NCI-H2196 treated with DMSO at 0.1 percent for 48 hours (cell line): ENCODE data around the gene MAP3K13.
"Not testable (repeated sequence)": the region's sequence is repeated elsewhere in the genome, so short reads cannot be mapped to it uniquely, and the experiment has no call there.

ENCODE experiments used
- DNase-seq: peaks from one replicate; lab custom pipeline; 2025; ENCODE audit not compliant: unreplicated experiment; lab: John Stamatoyannopoulos, UW

The MAP3K13 gene

DNA sequence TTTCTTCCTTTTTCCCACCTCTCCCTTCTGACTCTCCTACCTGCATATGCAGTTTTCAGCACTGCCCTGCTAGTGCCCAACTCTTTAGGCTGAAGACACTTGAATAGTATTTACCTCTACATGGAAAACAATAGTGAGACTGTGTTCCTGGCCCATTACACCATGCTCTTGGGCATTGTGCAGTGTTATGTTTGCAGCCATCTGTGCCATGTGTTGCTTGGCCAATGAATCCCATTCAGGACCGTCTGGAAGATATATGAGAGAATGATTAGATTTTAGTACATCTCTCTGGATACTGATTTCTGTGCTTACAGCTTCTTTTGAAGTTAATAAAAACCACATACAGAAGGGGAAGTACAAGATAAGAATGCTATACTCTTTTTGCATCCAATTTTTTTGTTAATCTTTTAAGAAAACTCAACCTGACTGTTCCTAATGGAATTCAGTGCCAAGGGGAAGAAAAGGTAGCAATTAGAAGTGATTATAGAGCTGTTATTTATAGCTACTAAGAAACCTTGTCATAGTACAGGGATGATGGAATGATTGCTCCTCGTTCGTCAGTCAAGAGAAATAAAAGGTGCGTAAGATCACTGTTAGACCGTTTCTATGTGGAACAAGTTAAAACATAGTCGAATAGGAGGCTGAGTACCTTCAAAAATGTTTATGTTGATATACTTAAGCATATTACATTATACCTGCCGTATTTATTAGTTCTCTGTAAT is 77.0 kb downstream of the MAP3K13 start:
- no peak for DNase-seq

DNA sequence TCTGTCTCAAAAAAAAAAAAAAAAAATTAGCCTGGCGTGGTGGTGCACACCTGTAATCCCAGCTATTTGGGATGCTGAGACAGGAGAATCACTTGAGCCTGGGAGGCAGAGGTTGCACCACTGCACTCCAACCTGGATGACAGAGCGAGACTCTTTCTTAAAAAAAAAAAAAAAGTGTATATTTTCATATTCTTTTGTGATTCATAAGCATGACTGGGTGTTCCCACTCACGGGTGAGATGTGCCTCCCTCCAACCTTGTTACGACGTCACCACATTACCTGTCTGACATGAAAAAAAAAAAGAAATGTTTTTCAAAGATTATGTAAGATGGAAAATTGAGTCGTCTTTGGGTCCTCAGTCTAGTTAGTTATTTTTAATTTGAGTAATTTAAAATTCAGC is 79.1 kb downstream of the MAP3K13 start:
- no peak for DNase-seq

DNA sequence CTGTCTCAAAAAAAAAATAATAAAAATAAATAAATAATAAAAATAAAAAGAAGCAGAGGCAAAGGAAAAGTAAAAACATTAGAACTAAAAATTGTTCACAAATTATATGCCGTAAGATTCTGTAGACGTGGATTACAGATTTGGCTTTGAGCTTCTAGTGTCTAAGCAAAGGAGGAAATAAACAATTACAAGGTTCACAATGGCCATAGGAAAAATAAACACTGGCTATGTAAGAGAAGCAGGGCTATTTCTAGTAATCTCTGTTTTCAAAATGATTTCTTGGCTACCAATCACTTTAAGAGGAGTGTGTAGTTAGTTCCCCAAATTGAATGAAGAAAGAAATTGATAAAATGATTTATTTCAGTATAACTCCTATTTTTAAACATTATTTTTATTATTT is 81.4 kb downstream of the MAP3K13 start:
- no peak for DNase-seq

DNA sequence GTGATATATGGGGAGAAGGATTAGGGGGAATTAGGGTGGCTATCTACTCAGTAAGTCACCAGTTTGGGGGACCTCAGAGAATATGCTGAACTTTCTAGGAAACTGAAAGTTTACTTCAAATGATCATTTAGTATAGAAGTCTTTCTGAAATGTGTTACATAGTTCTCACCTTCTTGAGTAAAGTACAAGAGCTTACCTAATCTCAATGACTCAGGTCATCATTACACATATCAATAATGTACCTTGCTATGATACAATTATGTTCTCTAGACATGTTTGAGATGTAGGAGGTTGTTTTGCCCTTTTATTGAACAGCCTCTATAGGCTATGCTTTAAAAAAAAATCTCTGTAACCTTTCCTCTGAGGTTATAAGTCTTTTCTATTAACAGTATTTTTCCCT is 85.2 kb downstream of the MAP3K13 start:
- no peak for DNase-seq

DNA sequence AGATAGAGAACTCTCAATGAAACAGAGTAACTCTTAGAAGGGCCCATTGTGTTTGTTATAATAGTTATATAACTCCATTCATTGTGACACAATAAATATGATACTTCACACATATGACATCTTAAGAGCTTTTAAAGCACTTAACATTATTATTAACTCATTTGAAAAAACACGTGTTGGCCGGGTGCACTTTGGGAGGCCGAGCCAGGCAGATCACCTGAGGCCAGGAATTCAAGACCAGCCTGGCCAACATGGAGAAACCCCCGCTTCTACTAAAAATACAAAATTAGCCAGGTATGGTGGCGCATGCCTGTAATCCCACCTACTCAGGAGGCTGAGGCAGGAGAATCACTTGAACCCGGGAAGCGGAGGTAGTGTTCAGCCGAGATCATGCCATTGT is 88.5 kb downstream of the MAP3K13 start:
- not testable (repeated sequence) for DNase-seq

DNA sequence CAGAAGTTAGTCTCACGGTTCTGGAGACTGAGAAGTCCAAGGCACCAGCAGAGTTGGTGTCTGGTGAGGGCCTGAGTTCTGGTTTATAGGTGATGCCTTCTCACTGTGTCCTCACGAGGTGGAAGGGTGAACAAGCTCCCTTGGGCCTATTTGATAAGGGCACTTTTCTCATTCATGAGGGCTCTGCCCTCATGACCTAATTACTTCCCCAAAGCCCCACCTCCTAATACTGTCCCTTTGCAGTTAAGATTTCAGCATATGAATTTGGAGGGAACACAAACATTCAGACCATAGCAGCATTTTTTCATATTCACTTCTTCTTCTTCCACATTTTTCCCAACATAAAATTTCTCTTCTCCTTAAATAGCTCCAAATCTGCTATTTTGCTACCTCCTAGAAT is 94.4 kb downstream of the MAP3K13 start:
- no peak for DNase-seq

DNA sequence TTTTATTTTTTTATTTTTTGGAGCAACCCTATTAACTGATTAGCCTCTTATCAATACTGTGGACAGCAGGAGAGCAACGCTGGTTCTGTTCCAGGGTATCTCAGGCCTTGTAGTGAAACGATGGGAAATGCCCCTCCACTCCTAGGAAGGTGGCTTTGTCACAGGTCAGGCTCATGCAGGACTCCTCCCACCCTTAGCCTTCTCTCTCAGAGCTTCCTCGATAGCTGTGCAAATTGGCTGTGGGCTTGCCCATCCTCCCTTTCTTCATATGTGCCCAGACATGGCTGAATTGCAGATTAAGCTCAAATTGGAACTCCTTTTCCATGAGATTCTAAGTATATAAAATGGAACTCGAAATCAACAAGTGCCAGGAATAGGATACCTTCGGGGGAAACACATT is 97.4 kb downstream of the MAP3K13 start:
- DNase-seq, result no peak

DNA sequence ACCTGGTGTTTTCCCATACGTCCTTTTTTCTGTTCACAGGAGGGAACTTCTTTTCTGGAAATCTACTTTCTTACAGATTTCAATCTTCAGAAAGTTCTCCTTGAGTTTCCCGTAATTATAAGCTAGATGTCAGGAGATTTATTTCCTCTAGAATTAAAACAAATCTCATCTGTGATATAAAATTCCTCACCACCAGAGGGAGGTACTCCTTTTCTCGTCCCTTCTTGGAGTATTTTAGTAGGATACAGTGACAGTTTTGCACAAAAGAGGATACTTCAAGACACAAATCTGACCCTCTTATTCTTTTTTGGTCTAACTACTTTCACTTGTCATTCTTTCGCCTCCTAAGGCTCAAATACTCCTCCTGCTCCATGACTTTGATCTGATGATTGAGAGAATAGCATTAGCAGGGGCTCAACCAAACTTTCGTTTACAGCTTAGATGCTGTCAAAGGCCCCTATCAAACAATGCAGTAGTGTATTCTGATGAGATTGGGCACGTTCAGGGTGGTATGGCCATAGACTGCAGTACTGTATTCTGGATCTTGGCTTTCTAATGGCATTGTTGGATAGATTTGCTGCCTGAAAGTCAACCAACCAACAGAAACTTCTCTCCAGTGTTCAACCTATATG is 97.9 kb downstream of the MAP3K13 start:
- DNase-seq, result no peak

DNA sequence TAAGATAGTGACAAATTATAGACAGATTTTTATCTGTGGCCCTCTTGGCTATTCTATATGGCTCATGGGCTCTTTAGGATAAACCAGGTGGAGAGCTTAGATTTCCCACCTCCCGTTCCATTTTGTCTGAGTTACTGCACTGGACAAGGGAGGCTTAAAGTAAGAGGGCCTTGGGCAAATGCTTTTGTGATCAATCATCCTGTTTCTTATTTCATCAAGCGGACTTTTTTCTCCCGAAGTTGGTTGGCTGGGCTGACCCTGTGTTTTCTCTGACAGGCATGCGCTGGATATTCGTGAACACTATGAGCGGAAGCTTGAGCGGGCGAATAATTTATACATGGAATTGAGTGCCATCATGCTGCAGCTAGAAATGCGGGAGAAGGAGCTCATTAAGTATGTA is 102.5 kb downstream of the MAP3K13 start:
- DNase-seq, result no peak

DNA sequence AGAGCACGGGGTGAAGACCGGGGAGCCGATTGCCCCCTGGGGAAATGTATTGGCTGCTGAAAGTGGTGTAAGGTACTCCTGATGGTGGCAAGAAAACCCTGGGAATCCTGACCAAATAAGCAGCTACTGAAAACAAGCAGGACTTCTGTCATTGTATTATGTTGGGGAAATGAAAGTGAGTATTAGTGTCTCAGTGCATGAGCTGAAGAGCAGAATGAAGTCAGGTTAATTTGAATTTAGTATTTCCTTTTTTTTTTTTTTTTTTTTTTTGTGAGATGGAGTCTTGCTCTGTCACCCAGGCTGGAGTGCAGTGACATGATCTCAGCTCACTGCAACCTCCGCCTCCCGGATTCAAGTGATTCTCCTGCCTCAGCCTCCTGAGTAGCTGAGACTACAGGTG is 103.2 kb downstream of the MAP3K13 start:
- DNase-seq, result not testable (repeated sequence)

DNA sequence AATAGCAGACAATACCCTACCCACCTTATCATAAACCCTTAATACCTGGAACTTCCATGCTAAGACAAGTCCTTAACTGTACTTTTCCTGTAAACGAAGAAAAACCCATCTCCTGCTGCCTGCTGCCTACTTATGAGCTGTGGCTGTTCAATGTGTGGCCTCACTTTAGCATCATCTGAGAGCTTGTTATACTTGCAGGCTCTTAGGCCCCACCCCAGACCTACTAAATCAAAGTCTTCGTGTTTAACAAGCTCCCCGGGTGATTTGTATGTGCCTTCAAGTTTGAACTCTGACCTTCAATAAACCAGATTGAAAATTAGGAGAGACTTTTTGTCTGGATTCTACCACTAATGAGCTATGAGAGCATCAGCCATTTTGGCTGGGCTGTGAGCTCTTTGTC is 106.6 kb downstream of the MAP3K13 start:
- DNase-seq, result no peak

DNA sequence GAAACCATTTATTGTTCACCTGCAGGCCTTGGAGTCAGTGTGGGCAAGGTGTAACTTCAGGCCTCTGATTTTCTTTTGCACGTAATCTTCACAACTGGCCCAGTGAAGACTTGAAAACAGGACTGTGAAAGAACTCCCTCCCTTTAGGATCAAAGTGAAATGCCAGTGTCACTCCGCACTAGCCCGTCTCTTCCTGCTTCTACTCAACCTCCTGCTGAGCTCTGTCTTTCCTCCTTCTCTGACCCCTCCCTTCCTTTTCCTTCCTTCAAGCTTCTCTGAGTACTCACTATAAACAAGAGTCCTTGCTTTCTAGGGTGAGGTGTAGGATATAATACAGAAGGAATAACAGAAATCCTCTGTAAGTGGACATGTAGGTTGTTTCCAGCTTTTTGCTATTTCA is 107.4 kb downstream of the MAP3K13 start:
- no peak for DNase-seq

DNA sequence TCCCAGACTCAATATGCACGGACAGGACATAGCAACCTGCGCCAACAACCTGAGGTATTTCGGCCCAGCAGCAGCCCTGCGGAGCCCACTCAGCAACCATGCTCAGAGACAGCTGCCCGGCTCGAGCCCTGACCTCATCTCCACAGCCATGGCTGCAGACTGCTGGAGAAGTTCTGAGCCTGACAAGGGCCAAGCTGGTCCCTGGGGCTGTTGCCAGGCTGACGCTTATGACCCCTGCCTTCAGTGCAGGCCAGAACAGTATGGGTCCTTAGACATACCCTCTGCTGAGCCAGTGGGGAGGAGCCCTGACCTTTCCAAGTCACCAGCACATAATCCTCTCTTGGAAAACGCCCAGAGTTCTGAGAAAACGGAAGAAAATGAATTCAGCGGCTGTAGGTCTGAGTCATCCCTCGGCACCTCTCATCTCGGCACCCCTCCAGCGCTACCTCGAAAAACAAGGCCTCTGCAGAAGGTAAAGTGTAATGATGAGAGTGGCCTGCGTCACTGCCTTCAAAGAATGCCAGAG is 110.4 kb downstream of the MAP3K13 start:
- DNase-seq, result no peak

DNA sequence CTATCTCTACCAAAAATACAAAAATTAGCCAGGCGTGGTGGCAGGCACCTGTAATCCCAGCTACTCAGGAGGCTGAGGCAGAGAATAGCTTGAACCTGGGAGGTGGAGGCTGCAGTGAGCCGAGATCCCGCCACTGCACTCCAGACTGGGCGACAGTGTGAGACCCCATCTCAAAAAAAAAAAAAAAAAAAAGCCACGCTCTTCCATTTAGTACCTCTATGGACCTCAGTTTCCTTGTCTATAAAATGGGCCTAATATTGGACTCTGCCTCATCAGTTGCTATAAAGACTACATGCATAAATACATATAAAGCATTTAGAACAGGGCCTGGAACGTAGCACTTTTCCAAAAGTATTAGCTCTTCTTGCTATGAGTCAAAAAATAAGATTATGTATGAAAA is 112.0 kb downstream of the MAP3K13 start:
- DNase-seq, result not testable (repeated sequence)

DNA sequence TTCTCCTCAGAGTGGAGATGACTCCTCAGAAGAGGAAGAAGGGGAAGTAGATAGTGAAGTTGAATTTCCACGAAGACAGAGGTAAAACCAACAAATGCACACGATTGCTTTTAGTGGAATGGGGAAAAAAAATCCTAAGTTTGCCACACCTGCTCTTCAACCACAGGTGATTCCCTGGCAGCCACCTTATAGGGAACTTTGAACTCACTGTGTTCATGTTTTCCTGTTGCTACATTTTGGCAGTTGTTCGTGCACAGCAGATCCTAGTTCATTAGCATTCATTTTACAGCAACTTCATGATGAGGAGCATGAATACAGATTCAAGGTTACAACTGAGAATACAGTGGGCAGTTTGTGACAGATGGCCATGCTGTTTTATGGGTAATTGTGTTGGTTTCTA is 114.4 kb downstream of the MAP3K13 start:
- no peak for DNase-seq

DNA sequence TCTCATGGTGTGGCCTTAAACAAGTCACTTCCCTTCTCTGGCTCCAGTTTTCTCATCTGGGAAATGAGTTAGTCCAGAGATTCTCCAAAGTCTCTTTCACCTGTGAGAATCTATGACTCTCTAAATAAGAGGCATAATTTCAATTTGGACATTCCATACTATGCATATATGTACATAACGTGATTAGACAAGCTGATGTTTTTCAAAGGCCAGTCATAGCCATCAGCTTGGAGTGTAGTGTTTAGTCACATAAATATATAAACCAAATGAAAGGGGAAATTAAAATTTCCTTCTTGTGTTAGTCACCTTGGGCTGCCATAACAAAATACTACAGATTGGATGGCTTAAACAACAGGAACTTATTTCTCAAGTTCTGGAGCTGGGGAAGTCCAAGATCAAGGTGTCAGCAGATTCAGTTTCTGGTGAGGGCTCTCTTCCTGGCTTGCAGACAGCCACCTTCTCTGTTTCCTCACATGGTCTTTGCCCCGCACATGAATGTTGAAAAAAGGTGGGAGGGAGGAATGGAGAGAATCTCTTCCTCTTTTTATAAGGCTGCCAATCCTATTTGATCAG is 116.5 kb downstream of the MAP3K13 start:
- DNase-seq, result no peak

DNA sequence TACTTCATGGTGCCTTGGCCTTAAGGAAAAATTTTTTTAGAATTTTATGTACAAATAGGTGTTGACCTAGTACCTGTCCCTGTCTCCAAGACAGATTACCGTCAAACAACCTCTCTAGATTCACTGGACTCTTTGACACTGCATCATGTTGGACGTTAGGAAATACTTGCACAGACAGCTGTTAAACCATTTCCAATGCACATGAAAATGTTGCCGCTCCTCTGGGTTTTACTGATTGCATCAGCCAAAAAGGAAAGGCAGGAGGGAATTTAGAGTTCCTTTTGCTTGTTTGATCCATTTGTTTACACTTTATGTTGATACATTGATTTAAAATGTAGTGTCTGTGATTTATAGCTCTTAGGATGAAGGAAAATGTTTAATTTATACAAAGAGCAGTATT is 121.4 kb downstream of the MAP3K13 start:
- no peak for DNase-seq

DNA sequence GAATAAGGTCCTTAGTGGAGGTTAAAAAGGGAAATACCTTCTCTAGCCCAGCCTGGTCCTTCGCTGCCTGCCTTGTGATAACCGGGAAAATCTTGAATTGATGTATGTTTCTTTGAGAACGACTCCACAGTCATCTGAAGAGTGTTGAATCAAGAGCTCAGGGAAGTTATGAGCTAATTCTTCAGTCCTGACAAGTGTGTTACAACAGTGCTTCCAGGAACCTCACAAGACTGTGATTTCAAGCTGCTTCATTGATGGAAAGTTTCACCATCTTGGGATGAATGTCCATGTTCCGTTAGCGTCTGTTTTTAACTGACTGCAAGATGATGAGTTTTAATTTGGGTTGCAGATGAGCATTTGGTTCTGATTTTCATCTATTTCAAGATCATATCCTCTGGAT is 123.5 kb downstream of the MAP3K13 start:
- DNase-seq, result no peak

DNA sequence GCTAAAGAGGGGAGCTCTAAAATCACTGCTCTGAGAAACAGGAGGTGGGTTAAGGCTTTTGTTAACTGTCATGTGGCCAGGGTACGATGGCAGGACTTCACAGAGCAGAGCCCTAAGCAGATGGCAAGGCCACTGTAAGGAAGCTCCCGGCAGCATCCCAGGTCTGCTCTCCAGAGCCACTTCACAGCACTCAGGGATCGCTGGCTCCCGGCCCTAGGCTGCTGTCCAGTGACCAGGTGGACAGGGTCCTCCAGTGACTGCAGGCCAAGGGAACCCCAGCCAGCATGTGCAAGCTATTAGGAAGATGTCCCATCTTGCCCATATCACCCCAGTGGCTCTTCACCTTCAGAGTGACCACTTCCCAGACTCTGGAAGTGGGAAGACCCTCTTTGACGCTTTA is 125.5 kb downstream of the MAP3K13 start:
- DNase-seq, result no peak

DNA sequence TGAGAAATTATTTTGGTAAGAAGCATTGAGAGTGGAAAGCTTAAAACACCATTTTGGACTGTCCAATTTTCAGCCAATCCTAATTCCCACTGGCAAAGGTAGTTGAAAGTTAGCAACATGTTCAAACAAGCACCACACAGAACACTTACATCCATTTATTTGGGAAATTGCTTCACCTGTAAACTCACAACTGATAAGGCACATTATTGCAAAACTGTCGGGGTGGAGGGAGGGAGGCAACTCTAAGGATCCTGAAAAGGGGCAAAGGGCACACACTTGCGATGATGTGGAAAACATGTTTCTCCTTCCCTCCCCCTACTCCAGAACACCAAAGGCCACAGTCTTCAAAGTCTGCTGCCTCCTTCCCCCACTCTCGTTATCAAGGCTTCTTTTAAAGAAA is 126.5 kb downstream of the MAP3K13 start:
- DNase-seq, result no peak

DNA sequence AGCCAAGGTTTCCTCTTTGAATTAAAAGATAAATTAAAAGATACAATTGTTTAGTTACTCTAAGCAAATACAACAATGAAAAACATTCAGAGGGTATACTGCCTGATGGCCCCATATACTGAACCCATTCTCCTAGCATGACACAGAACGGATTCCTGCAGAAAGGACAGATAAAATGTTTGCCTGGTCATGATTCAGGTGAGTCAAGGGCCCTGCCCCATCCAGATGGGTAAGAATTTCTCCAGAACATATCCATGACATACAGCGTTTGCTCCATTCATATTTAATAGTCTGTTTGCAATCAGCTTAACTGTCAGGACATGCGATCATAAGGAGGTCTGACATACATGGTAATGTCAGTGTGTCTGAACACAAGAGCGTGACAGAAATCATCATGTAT is 127.3 kb downstream of the MAP3K13 start:
- DNase-seq, result no peak
